Esophagus muscularis mucosa (tissue), 3 donors: Measurements from ENCODE around the gene RETREG3.

Experiments
- CTCF ChIP-seq, 3 experiments: fragments of 200-600 bp in 2 of 3; fragments of 450-650 bp in 1 of 3; sonication (generic) in 2 of 3; IDR thresholded peaks; one replicate each; pipeline ENCODE4 v1.5.1; 2017 to 2019; ENCODE audit warnings: antibody characterized with exemption in 3 of 3, mild to moderate bottlenecking in 2 of 3, moderate library complexity in 1 of 3
- POLR2A ChIP-seq: fragments of 450-650 bp; IDR thresholded peaks from one replicate; pipeline ENCODE4 v1.6.1; 2017; ENCODE audit warnings: antibody characterized with exemption, moderate library complexity, mild to moderate bottlenecking, low read depth

DNA sequence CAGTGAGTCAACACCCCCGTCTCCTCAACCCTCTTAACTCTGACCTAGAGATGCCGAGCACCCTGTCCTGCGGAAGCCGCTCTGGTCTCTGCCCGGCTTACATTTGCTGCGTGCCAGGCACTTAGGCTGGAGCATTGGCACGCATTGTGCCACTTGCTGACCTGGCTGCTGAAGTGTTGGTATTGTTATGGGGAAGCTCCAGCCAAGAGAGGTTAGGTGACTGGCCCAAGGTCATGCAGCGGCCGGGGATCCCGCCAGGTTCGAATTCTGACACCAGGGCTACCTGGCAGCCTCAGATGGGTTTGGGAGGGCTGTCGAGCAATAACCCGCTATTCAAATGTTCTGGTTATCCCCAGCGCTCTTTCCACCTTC lies 61.5 kb downstream of the RETREG3 start:
- no peak for TF ChIP-seq POLR2A
- no peak for TF ChIP-seq CTCF (IDR thresholded peaks at IDR 0.05)
